ENCODE measurements around the gene MIB2. TPM values are rescaled to one million over a fixed set of nuclear protein-coding genes. Genes with fewer than 3 reads are reported as not detected.
"Not testable (repeated sequence)": the region's sequence is repeated elsewhere in the genome, so short reads cannot be mapped to it uniquely, and the experiment has no call there.

MIB2 gene
- total RNA-seq, 1 donor from 2014 or later: 45.7 TPM

- FAIRE-seq; DNase-seq (ENCODE audit: low spot score in 2 of 2): not testable (repeated sequence)
Observed at GRCh38 chr1:1675218-1675617, 59.9 kb downstream of the MIB2 start.

- DNase-seq (ENCODE audit: low spot score in 2 of 2); FAIRE-seq: not testable (repeated sequence)
Observed at GRCh38 chr1:1676087-1676486, 60.8 kb downstream of the MIB2 start.

GRCh38 chr1:1677718-1678580, 62.6 kb downstream of the MIB2 start:
- DNase-seq (ENCODE audit: low spot score in 2 of 2): no peak
- no peak for FAIRE-seq

- DNase-seq (ENCODE audit: low spot score in 2 of 2) (no peak), FAIRE-seq (no peak)
Observed at GRCh38 chr1:1678581-1679380, 63.5 kb downstream of the MIB2 start.

Other genes starting within 250 kb of the MIB2 start
- 31.0 TPM for gene AURKAIP1, start 240.3 kb upstream of the MIB2 start, total RNA-seq
- gene CCNL2, start 216.2 kb upstream of the MIB2 start, total RNA-seq: 84.0 TPM
- 54.6 TPM for gene MRPL20, start 208.2 kb upstream of the MIB2 start, total RNA-seq
- gene ANKRD65, start 194.2 kb upstream of the MIB2 start, total RNA-seq: 1.2 TPM
- gene VWA1, start 179.8 kb upstream of the MIB2 start, total RNA-seq: 2.9 TPM
- gene ATAD3C, start 165.8 kb upstream of the MIB2 start, total RNA-seq: not detected
- gene ATAD3B, start 143.7 kb upstream of the MIB2 start, total RNA-seq: 10.6 TPM
- 9.0 TPM for gene ATAD3A, start 103.3 kb upstream of the MIB2 start, total RNA-seq
- 16.3 TPM for gene TMEM240, start 74.9 kb upstream of the MIB2 start, total RNA-seq
- 34.2 TPM for gene SSU72, start 40.6 kb upstream of the MIB2 start, total RNA-seq
- 2.9 TPM for gene FNDC10, start 15.4 kb upstream of the MIB2 start, total RNA-seq
- gene MMP23B, start 16.7 kb downstream of the MIB2 start, total RNA-seq: 0.82 TPM
- 9.0 TPM for gene CDK11B, start 43.5 kb downstream of the MIB2 start, total RNA-seq
- gene SLC35E2B, start 77.3 kb downstream of the MIB2 start, total RNA-seq: 54.6 TPM
- 18.3 TPM for gene CDK11A, start 108.9 kb downstream of the MIB2 start, total RNA-seq
- 23.2 TPM for gene NADK, start 163.0 kb downstream of the MIB2 start, total RNA-seq